Endothelial cell of umbilical vein (primary cell): ENCODE data around the gene KCNJ6. TPM values are rescaled to one million over a fixed set of nuclear protein-coding genes. Genes with fewer than 3 reads are reported as not detected.
A peak's percentile ranks its signal among the peaks of the same experiment; 100 is the strongest.

Source experiments
- BruUV-seq: library from RNA; stranded (reverse); fragments of 400-500 nt; replicated peaks from 2 replicates; lab custom pipeline; 2021; lab: Mats Ljungman, UMichigan
- CTCF ChIA-PET: fragments of 300-600, 350-600 bp; sonication (Branson Sonifier 250); formaldehyde crosslinking; loops from one replicate; lab custom pipeline; 2021; ENCODE audit warnings: antibody characterized with exemption, inconsistent platforms; lab: Charles Lee
- POLR2A ChIA-PET: fragments of 300-600, 350-600 bp; sonication (Branson Sonifier 250); formaldehyde crosslinking; loops from one replicate; lab custom pipeline; 2021; ENCODE audit warnings: antibody characterized with exemption, inconsistent platforms; lab: Charles Lee
- DNase-seq: peaks from one replicate; pipeline ENCODE4 v3.0.0-alpha.2; 2011; ENCODE audit warnings: low read depth, low spot score
- FAIRE-seq: peaks from 2 replicates; lab custom pipeline; 2011; peaks lifted over from hg19 to GRCh38; lab: Jason Lieb, UNC
- H2AFZ ChIP-seq: 2 replicates; pipeline ENCODE4 v1.6.0; 2012; ENCODE audit warnings: low read depth, low read length, control low read depth, inconsistent platforms
- H3K27ac ChIP-seq: 2 replicates; pipeline ENCODE4 v1.5.1; 2011; ENCODE audit warnings: low read depth, mild to moderate bottlenecking, control low read depth, low read length, moderate library complexity; ENCODE audit not compliant: insufficient read depth
- H3K27me3 ChIP-seq, 2 experiments: 2 replicates each; pipeline versions ENCODE4 v1.6.0 to v1.6.1; 2011; ENCODE audit warnings: low read length in 2 of 2, mixed read lengths in 1 of 2; ENCODE audit not compliant: control insufficient read depth in 2 of 2, insufficient read depth in 2 of 2
- H3K36me3 ChIP-seq, 2 experiments: 2 replicates in 1 of 2; 3 replicates in 1 of 2; pipeline ENCODE4 v1.5.1; 2011; ENCODE audit warnings: low read length in 2 of 2, mild to moderate bottlenecking in 1 of 2, moderate library complexity in 1 of 2; ENCODE audit not compliant: control insufficient read depth in 2 of 2, insufficient read depth in 2 of 2; ENCODE audit errors: extremely low read depth in 1 of 2
- H3K4me1 ChIP-seq: 3 replicates; pipeline ENCODE4 v1.5.1; 2011; ENCODE audit warnings: mild to moderate bottlenecking, low read length; ENCODE audit not compliant: control insufficient read depth, insufficient read depth; ENCODE audit errors: extremely low read depth
- H3K4me2 ChIP-seq: 2 replicates; pipeline ENCODE4 v1.6.1; 2011; ENCODE audit warnings: low read length, control low read depth, mixed read lengths; ENCODE audit not compliant: insufficient read depth
- H3K4me3 ChIP-seq, 3 experiments: fragments of 200-600 bp in 1 of 3; sonication (generic), shearing (Covaris generic) in 1 of 3; replicated peaks in 1 of 3; 2 replicates each; pipeline ENCODE4 v1.5.1; 2011 to 2016; ENCODE audit warnings: control low read depth in 3 of 3, low read length in 3 of 3, mild to moderate bottlenecking in 2 of 3, inconsistent platforms in 1 of 3, low read depth in 1 of 3, moderate library complexity in 1 of 3; ENCODE audit not compliant: insufficient read depth in 1 of 3
- H3K79me2 ChIP-seq: 2 replicates; pipeline ENCODE4 v1.6.0; 2012; ENCODE audit warnings: low read length, inconsistent platforms; ENCODE audit not compliant: control insufficient read depth, insufficient read depth
- H3K9ac ChIP-seq: replicated peaks from 2 replicates; pipeline ENCODE3; 2011; ENCODE audit warnings: low read length, control low read depth; ENCODE audit not compliant: insufficient read depth; ENCODE audit errors: extremely low read depth
- H3K9me1 ChIP-seq: replicated peaks from 3 replicates; pipeline ENCODE4 v1.6.0; 2011; ENCODE audit warnings: mild to moderate bottlenecking, low read length; ENCODE audit not compliant: control insufficient read depth, insufficient read depth; ENCODE audit errors: extremely low read depth
- H3K9me3 ChIP-seq: replicated peaks from 2 replicates; pipeline ENCODE4 v1.5.1; 2012; ENCODE audit warnings: low read length, inconsistent platforms; ENCODE audit not compliant: control insufficient read depth, insufficient read depth
- H4K20me1 ChIP-seq: replicated peaks from 2 replicates; pipeline ENCODE3; 2011; ENCODE audit warnings: mild to moderate bottlenecking, low read length; ENCODE audit not compliant: control insufficient read depth, insufficient read depth; ENCODE audit errors: extremely low read depth
- EZH2 ChIP-seq: IDR thresholded peaks from 2 replicates; pipeline ENCODE4 v1.6.1; 2012; ENCODE audit warnings: borderline replicate concordance, low read depth, mild to moderate bottlenecking, moderate library complexity, low read length, inconsistent platforms; ENCODE audit not compliant: severe bottlenecking
- FOS ChIP-seq: IDR thresholded peaks from 2 replicates; pipeline ENCODE4 v1.6.1; 2011; ENCODE audit warnings: mild to moderate bottlenecking, low read length, moderate library complexity, borderline replicate concordance; ENCODE audit not compliant: insufficient read depth
- GATA2 ChIP-seq: IDR thresholded peaks from 2 replicates; pipeline ENCODE4 v1.7.0; 2011; ENCODE audit warnings: low read depth, mild to moderate bottlenecking, moderate library complexity, mixed read lengths, low read length; ENCODE audit not compliant: insufficient read length, insufficient read depth
- JUN ChIP-seq: IDR thresholded peaks from 2 replicates; pipeline ENCODE4 v1.6.1; 2011; ENCODE audit warnings: borderline replicate concordance, low read depth; ENCODE audit not compliant: insufficient read length, insufficient read depth
- MYC ChIP-seq: IDR thresholded peaks from one replicate; pipeline ENCODE4 v1.6.1; 2011; ENCODE audit warnings: mild to moderate bottlenecking, low read depth, low read length
- POLR2A ChIP-seq: IDR thresholded peaks from 2 replicates; pipeline ENCODE4 v1.6.1; 2012; ENCODE audit warnings: low read depth, mild to moderate bottlenecking, control low read depth, low read length
- POLR2AphosphoS5 ChIP-seq: IDR thresholded peaks from 2 replicates; pipeline ENCODE4 v1.6.1; 2012; ENCODE audit warnings: low read depth, mild to moderate bottlenecking, control low read depth, low read length, moderate library complexity; ENCODE audit not compliant: insufficient read depth
- dilution Hi-C: fragments of 300-500 bp; cut with MboI; formaldehyde crosslinking; loops from one replicate; pipeline ENCODE4 v1.15.0; 2019; ENCODE audit warnings: low sequenced_read_pairs; ENCODE audit not compliant: extremely low pct_ligation_motif_present
- intact Hi-C: fragments of 100-400 bp; cut with micrococcal nuclease; formaldehyde crosslinking; loops from one replicate; pipeline ENCODE4 v1.10.0; 2022
- polyA plus RNA-seq, 4 experiments: library from polyadenylated mRNA; depleted of rRNA in 3 of 4; stranded (reverse) in 3 of 4; unstranded in 1 of 4; fragments of >200 nt; gene quantifications; 2 replicates each; pipeline versions ENCODE4 v1.2.1 to v1.2.3, GENCODE V29; 2011 to 2012; ENCODE audit warnings: missing spikeins in 1 of 4
- total RNA-seq: library from RNA; stranded (reverse); gene quantifications from 2 replicates; pipeline ENCODE4 v1.2.3, GENCODE V29; 2021
- TF ChIP-seq, protein P1 (sequence below): IDR thresholded peaks from 2 replicates; pipeline ENCODE4 v1.6.1; 2011; ENCODE audit not compliant: insufficient read depth, insufficient read length
- TF ChIP-seq, protein P2 (sequence below), 2 donors: IDR thresholded peaks; 1 replicate in 1 of 2; 2 replicates in 1 of 2; pipeline ENCODE4 v1.5.1; 2011; ENCODE audit warnings: low read length in 2 of 2, mild to moderate bottlenecking in 2 of 2, moderate library complexity in 2 of 2, control low read depth in 1 of 2, inconsistent platforms in 1 of 2, low read depth in 1 of 2; ENCODE audit not compliant: insufficient read depth in 1 of 2; ENCODE audit errors: extremely low read depth in 1 of 2

Gene KCNJ6
- total and polyA plus RNA-seq, 2 donors (not counting 3 experiments of a cell fraction or from before 2014, with no cell fraction given): not detected

DNA sequence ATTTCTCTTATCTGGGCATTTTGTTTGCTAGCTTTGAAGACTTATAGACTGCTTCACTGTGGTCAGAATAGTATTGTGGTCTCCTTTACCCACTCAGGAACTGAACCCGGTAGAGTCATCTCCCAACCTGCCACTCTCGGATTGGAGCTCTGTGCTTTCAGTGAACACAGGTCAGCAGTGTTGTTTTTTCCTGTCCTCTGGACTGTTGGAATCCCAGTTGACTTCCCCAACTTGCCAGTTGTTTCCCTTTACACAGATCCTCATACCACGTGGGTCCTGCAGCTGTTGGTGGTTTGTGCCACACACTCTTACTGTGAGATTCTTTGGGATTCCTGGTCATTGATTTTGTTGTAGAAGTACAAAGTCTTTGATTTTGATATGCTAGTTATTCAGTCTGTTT, 335.6 kb downstream of the KCNJ6 start:
- Histone ChIP-seq H3K9ac (no peak overlapping the region), H4K20me1 (no peaks in the 10 kb centered on the region), H3K27me3 (no peaks in the 10 kb centered on the region), H3K4me1 (peaks cover 13% of the 10 kb centered on the region), H3K79me2 (no peaks in the 10 kb centered on the region), H3K9me3 (no peaks in the 10 kb centered on the region), H3K4me2 (peak overlapping the region; percentile 4), H2AFZ (peak overlapping the region; percentile 16), H3K27ac (peak overlapping the region; percentile 54), H3K36me3 (no peaks in the 10 kb centered on the region), H3K4me3 (no peak overlapping the region), H3K9me1 (no peaks in the 10 kb centered on the region)
- FAIRE-seq (peak; percentile 53), DNase-seq (peak; percentile 92)
- TF ChIP-seq POLR2AphosphoS5 (peak; percentile 34), EZH2 (no peak), JUN (peak; percentile 11), MYC (no peak), FOS (no peak), GATA2 (no peak)
- TF ChIP-seq, protein P1, sequence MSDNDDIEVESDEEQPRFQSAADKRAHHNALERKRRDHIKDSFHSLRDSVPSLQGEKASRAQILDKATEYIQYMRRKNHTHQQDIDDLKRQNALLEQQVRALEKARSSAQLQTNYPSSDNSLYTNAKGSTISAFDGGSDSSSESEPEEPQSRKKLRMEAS: peak; percentile 83
- ChIA-PET POLR2A (interaction anchor here (0.9 kb wide), 1 partner anchor 17 kb away, joined by 7 read pairs; no protein-coding TSS in a partner anchor), CTCF (interaction anchor here (1.0 to 1.9 kb wide), 3 partner anchors 16 to 414 kb away, joined by 5 to 10 read pairs (median 6); no protein-coding TSS in a partner anchor)
- BruUV-seq: no TSS peak
- dilution Hi-C loops (no loop called here), intact Hi-C loops (loop anchor here (1.0 to 5.0 kb wide), 3 partner anchors 16 to 213 kb away; partner anchors contain the start of gene DYRK1A)

DNA sequence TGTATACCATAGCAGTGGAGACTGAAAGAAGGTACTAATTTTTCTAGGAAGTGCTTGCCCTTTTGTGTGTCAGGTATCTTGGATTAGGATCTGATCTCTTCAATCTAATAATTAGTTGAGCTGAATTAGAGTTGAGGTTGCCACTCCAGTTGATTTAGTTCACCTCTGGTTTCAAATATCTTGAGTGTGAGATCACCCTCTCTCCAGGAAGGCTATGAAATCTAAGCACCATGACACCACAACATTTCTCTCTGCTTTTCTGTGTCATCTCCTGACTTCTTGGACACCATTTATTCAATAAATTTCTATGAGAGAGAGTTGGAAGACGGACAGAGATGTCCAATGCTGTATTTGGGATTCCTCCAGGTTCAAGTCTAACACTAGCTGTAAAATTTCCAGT, 336.9 kb downstream of the KCNJ6 start:
- H3K9me1 ChIP-seq: no peaks in the 10 kb centered on the region
- H3K4me2 ChIP-seq: no peak overlapping the region
- no peak overlapping the region for H3K9ac ChIP-seq
- H3K79me2 ChIP-seq: no peaks in the 10 kb centered on the region
- ChIA-PET POLR2A (no interaction called here), CTCF (interaction anchor here (0.8 to 1.9 kb wide), 3 partner anchors 11 to 116 kb away, joined by 3 to 6 read pairs (median 3); no protein-coding TSS in a partner anchor)
- no peaks in the 10 kb centered on the region for H3K36me3 ChIP-seq
- H4K20me1 ChIP-seq: no peaks in the 10 kb centered on the region
- dilution Hi-C loops (no loop called here), intact Hi-C loops (no loop called here)
- peaks cover 13% of the 10 kb centered on the region for H3K4me1 ChIP-seq
- FAIRE-seq (no peak), DNase-seq (no peak)
- BruUV-seq: no TSS peak
- no peak overlapping the region for H3K27ac ChIP-seq
- H3K9me3 ChIP-seq: no peaks in the 10 kb centered on the region
- no peak for TF ChIP-seq EZH2
- TF ChIP-seq MYC: no peak
- TF ChIP-seq POLR2A: no peak
- TF ChIP-seq POLR2AphosphoS5: no peak
- TF ChIP-seq, protein P2, sequence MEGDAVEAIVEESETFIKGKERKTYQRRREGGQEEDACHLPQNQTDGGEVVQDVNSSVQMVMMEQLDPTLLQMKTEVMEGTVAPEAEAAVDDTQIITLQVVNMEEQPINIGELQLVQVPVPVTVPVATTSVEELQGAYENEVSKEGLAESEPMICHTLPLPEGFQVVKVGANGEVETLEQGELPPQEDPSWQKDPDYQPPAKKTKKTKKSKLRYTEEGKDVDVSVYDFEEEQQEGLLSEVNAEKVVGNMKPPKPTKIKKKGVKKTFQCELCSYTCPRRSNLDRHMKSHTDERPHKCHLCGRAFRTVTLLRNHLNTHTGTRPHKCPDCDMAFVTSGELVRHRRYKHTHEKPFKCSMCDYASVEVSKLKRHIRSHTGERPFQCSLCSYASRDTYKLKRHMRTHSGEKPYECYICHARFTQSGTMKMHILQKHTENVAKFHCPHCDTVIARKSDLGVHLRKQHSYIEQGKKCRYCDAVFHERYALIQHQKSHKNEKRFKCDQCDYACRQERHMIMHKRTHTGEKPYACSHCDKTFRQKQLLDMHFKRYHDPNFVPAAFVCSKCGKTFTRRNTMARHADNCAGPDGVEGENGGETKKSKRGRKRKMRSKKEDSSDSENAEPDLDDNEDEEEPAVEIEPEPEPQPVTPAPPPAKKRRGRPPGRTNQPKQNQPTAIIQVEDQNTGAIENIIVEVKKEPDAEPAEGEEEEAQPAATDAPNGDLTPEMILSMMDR (IDR thresholded peaks at IDR 0.05; ENCODE audit: extremely low read depth in 1 of 2, insufficient read depth in 1 of 2, low read depth in 1 of 2, low read length in 2 of 2): no peak
- no peak for TF ChIP-seq JUN
- no peak for TF ChIP-seq FOS
- no peak for TF ChIP-seq GATA2
- TF ChIP-seq, protein P1: no peak
- H2AFZ ChIP-seq: no peak overlapping the region
- H3K4me3 ChIP-seq: no peak overlapping the region
- no peaks in the 10 kb centered on the region for H3K27me3 ChIP-seq
